Stimulated activated naive CD4-positive, alpha-beta T cell treated with Interleukin-2 at 50 U/mL for 16 hours (primary cell): ENCODE measurements around the gene ERVW-1.

Experiments used
- DNase-seq: peaks from one replicate; lab custom pipeline; 2025; lab: John Stamatoyannopoulos, UW

Gene ERVW-1

GRCh38 chr7:92425311-92425947 is 52.3 kb downstream of the ERVW-1 start:
- DNase-seq = no peak

- DNase-seq = no peak
Measured at GRCh38 chr7:92423710-92424131, 54.0 kb downstream of the ERVW-1 start.

DNA sequence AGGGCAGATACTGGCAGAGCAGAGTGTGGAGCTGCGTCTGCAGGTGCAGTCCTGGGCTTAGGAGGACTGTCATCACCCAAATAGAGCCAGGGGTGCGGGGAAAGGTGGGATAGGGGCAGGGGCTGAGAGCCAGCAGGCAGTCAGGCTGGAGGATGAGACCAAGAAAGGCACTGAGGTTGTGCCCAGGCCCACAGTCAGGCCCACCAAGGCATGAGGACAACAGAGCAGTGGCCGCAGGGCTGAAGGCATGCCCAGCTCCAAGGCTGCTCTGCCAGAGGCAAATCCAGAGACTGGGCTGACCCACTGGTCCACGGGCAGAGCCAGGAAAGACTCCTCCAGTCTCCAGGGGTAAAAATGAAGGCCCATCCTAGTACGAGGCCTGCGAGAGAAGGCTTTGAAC is 54.8 kb downstream of the ERVW-1 start:
- no peak for DNase-seq

DNA sequence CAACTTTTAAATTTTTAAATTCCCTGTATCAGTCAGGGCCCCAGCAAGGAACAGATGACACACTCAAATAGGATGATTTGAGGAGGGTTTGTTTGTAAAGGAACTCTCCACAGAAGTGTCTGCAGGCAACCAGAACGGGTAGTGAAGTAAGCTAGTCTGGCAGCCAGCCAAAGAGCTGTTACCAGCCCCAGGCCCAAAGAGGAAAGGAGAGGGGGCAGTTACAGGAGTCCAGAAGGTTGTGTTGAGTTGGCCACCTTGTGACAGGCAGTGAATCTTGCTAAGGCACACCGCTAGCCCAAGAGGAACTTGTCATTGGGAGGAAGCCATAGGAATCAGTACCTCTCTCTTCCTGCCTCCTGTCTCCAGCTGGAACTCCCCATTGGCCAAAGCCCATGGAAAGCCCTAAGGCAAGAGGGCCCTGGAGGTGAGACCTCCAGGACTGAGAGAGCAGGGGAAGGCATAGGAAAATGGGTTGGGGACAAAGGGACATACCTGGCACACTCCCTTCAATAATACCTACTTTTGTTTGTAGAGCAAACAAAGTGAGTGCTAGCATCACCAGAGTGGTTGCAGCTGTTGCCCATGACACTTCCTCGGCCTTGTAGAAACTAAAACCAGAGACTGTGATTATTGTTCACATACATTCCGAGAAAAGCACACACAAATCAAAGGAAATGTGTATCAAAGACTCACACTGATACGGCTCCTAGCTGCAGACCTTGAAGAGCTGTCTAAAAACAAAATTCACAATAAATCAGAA is 55.9 kb downstream of the ERVW-1 start:
- no peak for DNase-seq
